CD14-positive monocyte (primary cell): ENCODE measurements around the gene CBY1. TPM values are rescaled to one million over a fixed set of nuclear protein-coding genes. Genes with fewer than 3 reads are reported as not detected.

Experiments used
- DNase-seq, 3 donors: peaks; one replicate each; pipeline ENCODE4 v3.0.0-alpha.2; 2011 to 2022
- H2AFZ ChIP-seq: 2 replicates; pipeline ENCODE4 v1.6.0; 2012; ENCODE audit warnings: mild to moderate bottlenecking, low read depth, low read length, inconsistent platforms; ENCODE audit not compliant: insufficient read depth, poor library complexity, severe bottlenecking
- H3K27ac ChIP-seq, 2 donors: 1 replicate in 1 of 2; 2 replicates in 1 of 2; pipeline ENCODE4 v1.5.1; 2012 to 2013; ENCODE audit warnings: low read length in 2 of 2, control low read depth in 1 of 2, inconsistent platforms in 1 of 2, low read depth in 1 of 2, mild to moderate bottlenecking in 1 of 2
- H3K27me3 ChIP-seq, 2 donors: one replicate each; pipeline versions ENCODE4 v1.6.0 to v1.6.1; 2011 to 2013; ENCODE audit warnings: low read length in 2 of 2; ENCODE audit not compliant: control insufficient read depth in 2 of 2, insufficient read depth in 2 of 2
- H3K36me3 ChIP-seq, 2 donors: replicated peaks in 1 of 2; 1 replicate in 1 of 2; 2 replicates in 1 of 2; pipeline versions ENCODE4 v1.5.1 to v1.6.1; 2012 to 2013; ENCODE audit warnings: low read length in 2 of 2, control low read depth in 1 of 2, inconsistent platforms in 1 of 2, mild to moderate bottlenecking in 1 of 2; ENCODE audit not compliant: insufficient read depth in 2 of 2, control insufficient read depth in 1 of 2
- H3K4me1 ChIP-seq, 2 donors: 1 replicate in 1 of 2; 2 replicates in 1 of 2; pipeline versions ENCODE4 v1.5.1 to v1.6.1; 2012 to 2013; ENCODE audit warnings: low read length in 2 of 2, control low read depth in 1 of 2, inconsistent platforms in 1 of 2, mild to moderate bottlenecking in 1 of 2, moderate library complexity in 1 of 2; ENCODE audit not compliant: insufficient read depth in 2 of 2, control insufficient read depth in 1 of 2
- H3K4me2 ChIP-seq: replicated peaks from 2 replicates; pipeline ENCODE3; 2012; ENCODE audit warnings: low read length, moderate library complexity, mild to moderate bottlenecking; ENCODE audit not compliant: poor library complexity, severe bottlenecking; ENCODE audit errors: extremely low read depth
- H3K4me3 ChIP-seq, 3 experiments: fragments of 200-600 bp in 1 of 3; sonication (generic) in 1 of 3; replicated peaks in 1 of 3; 1 replicate in 2 of 3; 2 replicates in 1 of 3; pipeline ENCODE4 v1.5.1; 2011 to 2013; ENCODE audit warnings: low read length in 3 of 3, mild to moderate bottlenecking in 3 of 3, control low read depth in 2 of 3, low read depth in 2 of 3, inconsistent platforms in 1 of 3, moderate library complexity in 1 of 3
- H3K79me2 ChIP-seq: 2 replicates; pipeline ENCODE4 v1.6.0; 2012; ENCODE audit warnings: mild to moderate bottlenecking, control low read depth, inconsistent platforms, low read length, moderate library complexity; ENCODE audit not compliant: insufficient read depth
- H3K9ac ChIP-seq: 2 replicates; pipeline ENCODE4 v1.6.0; 2017; ENCODE audit warnings: low read length, mild to moderate bottlenecking; ENCODE audit not compliant: insufficient read depth, poor library complexity, severe bottlenecking
- H3K9me3 ChIP-seq, 2 donors: replicated peaks in 1 of 2; 1 replicate in 1 of 2; 2 replicates in 1 of 2; pipeline versions ENCODE4 v1.5.1 to v1.6.1; 2012 to 2013; ENCODE audit warnings: low read length in 2 of 2, control low read depth in 1 of 2; ENCODE audit not compliant: control insufficient read depth in 1 of 2, insufficient read depth in 1 of 2
- H4K20me1 ChIP-seq: 2 replicates; pipeline ENCODE4 v1.6.0; 2012; ENCODE audit warnings: mild to moderate bottlenecking, low read length, control low read depth, moderate library complexity; ENCODE audit not compliant: insufficient read depth
- H3K27ac Mint-ChIP-seq, 7 donors: one replicate each; pipeline ENCODE4 v1.8.0; 2020; ENCODE audit warnings: mild to moderate bottlenecking in 7 of 7, mixed read lengths in 7 of 7, moderate library complexity in 6 of 7, inconsistent platforms in 2 of 7
- H3K27me3 Mint-ChIP-seq, 3 donors: one replicate each; pipeline ENCODE4 v1.8.0; 2021 to 2022; ENCODE audit warnings: low read depth in 3 of 3, mild to moderate bottlenecking in 3 of 3, mixed read lengths in 3 of 3, moderate library complexity in 3 of 3, inconsistent platforms in 1 of 3
- H3K36me3 Mint-ChIP-seq, 2 donors: one replicate each; pipeline ENCODE4 v1.8.0; 2020; ENCODE audit warnings: mixed read lengths in 2 of 2, inconsistent platforms in 1 of 2, mild to moderate bottlenecking in 1 of 2
- H3K4me1 Mint-ChIP-seq: one replicate; pipeline ENCODE4 v1.8.0; 2020; ENCODE audit warnings: mild to moderate bottlenecking, mixed read lengths
- H3K4me3 Mint-ChIP-seq, 2 donors: one replicate each; pipeline ENCODE4 v1.8.0; 2020; ENCODE audit warnings: mild to moderate bottlenecking in 2 of 2, mixed read lengths in 2 of 2, moderate library complexity in 1 of 2
- H3K9me3 Mint-ChIP-seq, 7 donors: one replicate each; pipeline ENCODE4 v1.8.0; 2020 to 2022; ENCODE audit warnings: mixed read lengths in 7 of 7, mild to moderate bottlenecking in 6 of 7, moderate library complexity in 6 of 7, inconsistent platforms in 2 of 7
- CTCF ChIP-seq: fragments of 200-600 bp; IDR thresholded peaks from one replicate; pipeline ENCODE4 v1.8.0; 2022; ENCODE audit warnings: antibody characterized with exemption, mild to moderate bottlenecking
- WGBS: methylation state at CpG from one replicate; pipeline ENCODE4 v1.1.5; 2013; ENCODE audit warnings: missing lambda C conversion rate; ENCODE audit not compliant: insufficient coverage; 5-methylcytosine and 5-hydroxymethylcytosine counted together
- intact Hi-C, 2 donors: fragments of 100-400 bp; cut with micrococcal nuclease; formaldehyde crosslinking; loops; one replicate each; pipeline versions ENCODE4 v1.15.0 to v1.15.1; 2023
- polyA plus RNA-seq, 3 donors: library from polyadenylated mRNA; depleted of rRNA in 1 of 3; unstranded in 2 of 3; stranded (reverse) in 1 of 3; fragments of 300-500 nt in 2 of 3; fragments of >200 nt in 1 of 3; fragmentation: Illumina TruSeq in 2 of 3; gene quantifications; 1 replicate in 2 of 3; 2 replicates in 1 of 3; pipeline ENCODE4 v1.2.3, GENCODE V29; 2012 to 2021

CBY1 gene
- polyA plus RNA-seq, 3 donors = 1.1 to 4.1 (median 1.7) TPM

- Histone ChIP-seq H4K20me1 (no peaks in the 10 kb centered on the region), H3K27ac (no peak overlapping the region), H2AFZ (no peak overlapping the region), H3K9me3 (no peaks in the 10 kb centered on the region), H3K4me3 (no peak overlapping the region), H3K36me3 (no peaks in the 10 kb centered on the region), H3K79me2 (no peaks in the 10 kb centered on the region), H3K27me3 (no peaks in the 10 kb centered on the region), H3K4me2 (no peak overlapping the region), H3K4me1 (peaks cover 12 to 17% of the 10 kb centered on the region in 2 donors), H3K9ac (no peak overlapping the region)
- no peaks in the 10 kb centered on the region for H3K9me3 Mint-ChIP-seq
- no peak overlapping the region for H3K27ac Mint-ChIP-seq
- H3K4me1 Mint-ChIP-seq = peaks cover 17% of the 10 kb centered on the region
- H3K36me3 Mint-ChIP-seq = no peaks in the 10 kb centered on the region
- no peak for TF ChIP-seq CTCF
- H3K27me3 Mint-ChIP-seq = peaks cover 0 to 3% (median 0%) of the 10 kb centered on the region in 3 donors
- no peak for DNase-seq
- no peak overlapping the region for H3K4me3 Mint-ChIP-seq
- intact Hi-C loops = no loop called here
Observed at GRCh38 chr22:38652859-38653258, 3.6 kb upstream of the CBY1 start.

- Mint-ChIP-seq H3K36me3 (no peaks in the 10 kb centered on the region), H3K27me3 (peaks cover 0 to 3% (median 0%) of the 10 kb centered on the region in 3 donors), H3K4me1 (peaks cover 17% of the 10 kb centered on the region), H3K4me3 (no peak overlapping the region), H3K9me3 (no peaks in the 10 kb centered on the region), H3K27ac (no peak overlapping the region)
- Histone ChIP-seq H4K20me1 (no peaks in the 10 kb centered on the region), H3K27ac (no peak overlapping the region), H3K4me3 (no peak overlapping the region), H3K27me3 (no peaks in the 10 kb centered on the region), H3K4me2 (no peak overlapping the region), H3K9ac (no peak overlapping the region), H3K79me2 (no peaks in the 10 kb centered on the region), H2AFZ (no peak overlapping the region), H3K36me3 (no peaks in the 10 kb centered on the region), H3K9me3 (no peaks in the 10 kb centered on the region), H3K4me1 (peaks cover 12 to 17% of the 10 kb centered on the region in 2 donors)
- WGBS = 94% methylated on average over 3 of the region's 8 CpGs
- no peak for DNase-seq
- TF ChIP-seq CTCF = no peak
- intact Hi-C loops = no loop called here
Observed at GRCh38 chr22:38653741-38654140, 2.7 kb upstream of the CBY1 start.
